Germinal center (tissue), 1 donor: ENCODE measurements around the gene CALR.

Experiments used
- DNase-seq: peaks from one replicate; pipeline ENCODE4 v3.0.0; 2012; ENCODE audit warnings: mixed read lengths, low spot score

Gene CALR

DNA sequence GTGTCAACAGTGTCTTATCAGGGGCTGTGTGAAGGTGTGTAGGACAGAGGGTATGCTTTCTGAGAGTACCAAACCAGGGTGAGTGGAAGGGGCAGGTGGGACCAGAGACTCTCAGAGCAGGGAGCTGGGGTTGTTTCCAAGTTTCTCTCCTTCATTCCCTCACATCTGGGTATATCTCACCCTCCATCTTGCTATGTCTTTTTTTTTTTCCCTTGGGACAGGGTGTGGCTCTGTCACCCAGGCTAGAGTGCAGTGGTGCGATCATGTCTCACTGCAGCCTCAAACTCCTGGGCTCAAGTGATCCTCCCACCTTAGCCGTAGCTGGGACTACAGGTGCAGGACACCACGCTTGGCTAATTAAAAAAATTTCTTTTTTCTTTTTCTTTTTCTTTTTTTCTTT, 41.6 kb downstream of the CALR start:
- DNase-seq, result no peak

DNA sequence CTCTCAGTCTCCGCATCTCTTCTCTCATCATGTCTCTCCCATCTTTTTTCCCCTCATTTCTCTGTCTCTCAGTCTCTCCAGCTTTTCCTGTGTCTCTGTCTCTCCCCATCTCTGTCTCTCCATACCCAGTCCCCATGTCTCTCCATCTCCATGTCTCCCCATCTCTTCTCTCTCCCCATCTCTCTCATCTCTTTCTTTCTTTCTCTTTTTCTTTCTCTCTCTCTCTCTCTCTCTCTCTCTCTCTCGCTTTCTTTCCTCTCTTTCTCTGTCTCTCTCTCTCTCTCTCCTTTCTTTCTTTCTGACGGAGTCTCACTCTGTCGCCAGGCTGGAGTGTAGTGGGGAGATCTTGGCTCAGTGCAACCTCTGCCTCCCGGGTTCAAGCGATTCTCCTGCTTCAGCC, 44.2 kb downstream of the CALR start:
- no peak for DNase-seq

DNA sequence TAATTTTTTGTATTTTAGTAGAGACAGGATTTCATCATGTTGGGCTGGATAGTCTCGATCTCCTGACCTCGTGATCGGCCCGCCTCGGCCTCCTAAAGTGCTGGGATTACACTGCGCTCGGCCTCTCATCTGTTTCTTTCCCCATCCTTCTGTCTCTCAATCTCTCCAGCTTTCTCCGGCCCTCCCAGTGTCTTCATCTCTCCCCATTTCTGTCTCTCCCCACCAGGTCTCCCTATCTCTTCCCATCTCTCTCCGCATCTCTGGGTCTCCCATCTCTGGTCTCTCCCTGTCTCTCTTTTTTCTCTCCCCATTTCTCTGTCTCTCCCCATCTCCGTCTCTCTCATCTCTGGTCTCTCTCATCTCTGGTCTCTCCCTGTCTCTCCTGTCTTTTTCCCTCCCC, 44.7 kb downstream of the CALR start:
- DNase-seq, result no peak

DNA sequence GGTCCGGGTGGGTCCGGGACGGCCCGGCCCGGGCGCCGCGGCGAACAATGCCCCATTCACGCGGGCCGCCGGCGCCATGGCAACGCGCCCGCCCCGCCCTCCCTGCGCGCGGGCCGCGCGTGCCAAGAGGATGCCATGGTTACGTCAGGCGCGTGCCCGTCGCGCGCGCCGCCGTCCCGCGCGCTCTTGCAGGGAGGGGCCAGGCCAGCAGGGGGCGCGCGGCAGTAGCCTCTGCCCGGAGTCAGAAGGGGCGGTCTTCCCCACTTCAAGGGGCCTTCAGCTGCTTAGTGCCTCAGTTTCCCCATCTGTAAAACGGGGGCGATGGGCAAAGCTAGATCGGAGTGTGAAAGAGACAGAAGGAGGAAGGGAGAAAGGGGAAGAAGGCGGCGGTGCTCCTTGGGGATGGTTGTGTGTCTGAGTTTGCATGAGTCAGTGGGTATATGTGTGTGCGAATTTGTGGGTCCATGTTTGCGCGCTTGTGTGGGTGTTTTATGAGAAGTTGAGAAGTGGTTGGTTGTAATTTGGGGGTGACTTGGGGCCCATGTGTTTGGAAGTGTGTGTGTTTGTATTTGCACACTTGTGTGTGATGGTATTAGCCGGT, 45.2 kb downstream of the CALR start:
- DNase-seq, result peak; percentile 92

GRCh38 chr19:12984143-12984627, 45.8 kb downstream of the CALR start:
- DNase-seq, result no peak

DNA sequence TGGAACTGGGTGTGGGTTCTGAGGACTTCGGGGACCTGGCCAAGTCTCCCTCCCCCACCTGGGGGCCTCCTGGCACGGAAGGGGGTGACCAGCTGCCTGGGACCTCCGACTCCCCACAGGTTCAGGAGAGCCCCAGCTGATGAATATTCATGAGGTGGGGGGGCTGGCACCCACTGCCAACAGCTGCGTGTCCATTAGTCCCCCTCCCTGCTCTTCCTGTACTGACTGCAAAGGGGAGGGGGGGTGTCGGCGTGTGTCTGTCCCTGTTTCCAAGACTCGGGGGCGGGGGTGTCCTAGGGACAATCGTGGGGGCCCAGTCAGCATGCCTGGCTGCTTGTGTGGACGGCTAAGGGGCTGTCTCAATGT, 46.3 kb downstream of the CALR start:
- no peak for DNase-seq

GRCh38 chr19:12985049-12985776, 46.8 kb downstream of the CALR start:
- no peak for DNase-seq

DNA sequence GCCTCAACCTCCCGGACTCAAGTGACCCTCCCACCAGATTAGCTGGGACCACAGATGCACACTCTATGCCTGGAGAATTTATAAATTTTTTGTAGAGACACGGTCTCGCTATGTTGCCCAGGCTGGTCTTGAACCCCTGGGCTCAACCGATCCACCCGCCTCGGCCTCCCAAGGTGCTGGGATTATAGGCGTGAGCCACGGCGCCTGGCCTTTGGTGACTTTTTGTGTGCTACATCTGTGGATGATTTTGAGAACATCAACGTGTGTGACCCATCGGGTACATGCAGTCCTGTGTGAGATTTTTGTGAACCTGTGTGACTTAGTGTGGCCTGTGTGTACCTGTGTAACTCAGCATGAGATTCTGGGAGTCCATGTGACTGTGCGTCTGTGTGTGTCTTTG, 48.3 kb downstream of the CALR start:
- DNase-seq, result no peak

GRCh38 chr19:12987190-12987589, 48.8 kb downstream of the CALR start:
- no peak for DNase-seq

GRCh38 chr19:12987781-12988180, 49.4 kb downstream of the CALR start:
- DNase-seq, result no peak

DNA sequence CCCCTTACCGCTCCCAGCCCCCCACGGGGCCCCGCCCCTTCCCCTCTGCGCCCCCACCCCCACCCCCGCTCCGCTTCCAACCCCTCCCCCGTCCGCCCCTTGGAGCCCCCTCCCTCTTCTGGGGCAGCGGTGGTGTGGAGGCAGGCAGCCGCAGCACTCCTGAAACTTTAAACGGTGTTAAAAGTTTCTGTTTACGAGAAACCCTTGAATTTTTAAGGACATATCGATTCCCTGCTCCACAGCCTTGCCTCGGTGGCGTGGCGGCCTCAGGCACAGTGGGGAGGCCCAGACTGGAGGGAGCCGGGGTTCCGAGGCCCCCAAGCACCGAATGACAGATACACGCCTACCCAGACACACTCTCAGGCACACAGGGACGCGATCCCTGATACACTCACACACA, 52.0 kb downstream of the CALR start:
- no peak for DNase-seq

GRCh38 chr19:12990853-12991252, 52.4 kb downstream of the CALR start:
- no peak for DNase-seq

- no peak for DNase-seq
These were observed 52.9 kb downstream of the CALR start for GRCh38 chr19:12991296-12991695.

GRCh38 chr19:12992729-12993128, 54.3 kb downstream of the CALR start:
- DNase-seq, result no peak

DNA sequence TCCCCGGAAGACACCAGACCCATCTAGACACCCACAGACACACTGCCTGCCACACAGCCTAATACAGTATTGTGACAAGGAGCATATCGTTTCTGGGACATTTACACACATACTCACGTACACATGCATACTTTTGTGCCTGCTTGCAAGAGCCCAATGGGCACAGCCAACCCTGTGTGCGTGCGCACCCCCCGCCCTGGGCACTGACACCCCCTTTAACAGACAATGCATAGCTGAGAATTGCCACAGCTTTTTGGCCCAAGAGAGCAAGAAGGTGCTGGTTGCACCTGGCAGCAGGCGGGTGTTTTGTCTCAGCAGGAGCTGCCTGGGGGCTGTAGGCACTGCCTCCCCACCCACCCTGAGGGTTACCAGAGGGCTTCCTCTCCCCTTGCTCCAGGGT, 55.2 kb downstream of the CALR start:
- DNase-seq, result no peak
